K562 (cell line): Measurements from ENCODE around the gene ZSCAN29. TPM values are rescaled to one million over a fixed set of nuclear protein-coding genes. Genes with fewer than 3 reads are reported as not detected.

Source experiments
- ATF7 ChIP-seq: fragments of 450-650 bp; IDR thresholded peaks from 2 replicates; pipeline ENCODE4 v1.7.1; 2014; ENCODE audit warnings: mild to moderate bottlenecking, moderate library complexity
- CBX8 ChIP-seq: fragments of 200-600 bp; sonication (generic); IDR thresholded peaks from 2 replicates; pipeline ENCODE4 v1.6.1; 2012; ENCODE audit warnings: borderline replicate concordance, mixed run types, low read depth, mild to moderate bottlenecking, moderate library complexity, mixed read lengths, low read length, control low read depth, inconsistent platforms; ENCODE audit not compliant: poor library complexity, severe bottlenecking; ENCODE audit errors: extremely low read depth
- CCNT2 ChIP-seq: IDR thresholded peaks from 2 replicates; pipeline ENCODE4 v1.6.1; 2011; ENCODE audit warnings: borderline replicate concordance, low read depth, mild to moderate bottlenecking, moderate library complexity, mixed read lengths, low read length; ENCODE audit not compliant: insufficient read length; ENCODE audit errors: extremely low read depth
- GTF2A2 ChIP-seq: IDR thresholded peaks from 2 replicates; pipeline ENCODE4 v1.6.1; 2016; ENCODE audit warnings: mild to moderate bottlenecking, missing genetic modification characterization, missing compliant biosample characterization
- KDM4B ChIP-seq, 2 experiments: fragments of 450-650 bp in 1 of 2; sonication (generic) in 1 of 2; IDR thresholded peaks; 2 replicates each; pipeline ENCODE4 v1.6.1; 2016 to 2017; ENCODE audit warnings: borderline replicate concordance in 2 of 2, antibody characterized with exemption in 1 of 2, low read depth in 1 of 2, mild to moderate bottlenecking in 1 of 2
- KLF6 ChIP-seq: fragments of 250-450 bp; sonication (Bioruptor Pico); IDR thresholded peaks from 2 replicates; pipeline ENCODE4 v1.4.0; 2020; ENCODE audit warnings: mild to moderate bottlenecking, moderate library complexity, borderline replicate concordance
- NCOA1 ChIP-seq: fragments of 450-650 bp; IDR thresholded peaks from 2 replicates; pipeline ENCODE4 v1.6.1; 2016; ENCODE audit warnings: low read depth
- SAFB2 ChIP-seq: fragments of 200-400 bp; formaldehyde crosslinking; IDR thresholded peaks from 2 replicates; pipeline ENCODE4 v1.6.1; 2018; ENCODE audit warnings: borderline replicate concordance, low read length, low read depth, moderate library complexity; ENCODE audit not compliant: severe bottlenecking
- SIN3A ChIP-seq, 2 experiments: fragments of 150-350 bp in 1 of 2; IDR thresholded peaks; 2 replicates each; pipeline ENCODE4 v1.6.1; 2011 to 2016; ENCODE audit warnings: borderline replicate concordance in 2 of 2, low read depth in 2 of 2, low read length in 2 of 2, mild to moderate bottlenecking in 2 of 2, moderate library complexity in 2 of 2; ENCODE audit not compliant: control insufficient read depth in 1 of 2
- SIRT6 ChIP-seq: IDR thresholded peaks from one replicate; pipeline ENCODE4 v1.6.1; 2012; ENCODE audit warnings: low read depth, mild to moderate bottlenecking, control low read depth, inconsistent platforms, low read length, moderate library complexity
- SIX5 ChIP-seq, 2 experiments: IDR thresholded peaks; 2 replicates each; pipeline ENCODE4 v1.6.1; 2011; ENCODE audit warnings: low read length in 2 of 2, borderline replicate concordance in 1 of 2, low read depth in 1 of 2, mild to moderate bottlenecking in 1 of 2, moderate library complexity in 1 of 2; ENCODE audit not compliant: insufficient read depth in 1 of 2
- SNIP1 ChIP-seq: fragments of 450-650 bp; IDR thresholded peaks from 2 replicates; pipeline ENCODE4 v1.7.1; 2017; ENCODE audit warnings: low read depth, mild to moderate bottlenecking
- TBL1XR1 ChIP-seq, 2 experiments: IDR thresholded peaks; 2 replicates each; pipeline ENCODE4 v1.6.1; 2012; ENCODE audit warnings: improper control_type of control experiment in 2 of 2, low read length in 2 of 2, mild to moderate bottlenecking in 1 of 2
- ZNF217 ChIP-seq: sonication (generic); formaldehyde crosslinking; IDR thresholded peaks from 2 replicates; pipeline ENCODE4 v1.8.0; 2022; ENCODE audit warnings: mild to moderate bottlenecking, missing genetic modification reagents
- ZNF239 ChIP-seq: fragments of 250-450 bp; sonication (Bioruptor Pico); IDR thresholded peaks from 2 replicates; pipeline ENCODE4 v1.4.0; 2020; ENCODE audit warnings: mild to moderate bottlenecking
- polyA plus RNA-seq, 8 experiments: library from polyadenylated mRNA; depleted of rRNA in 4 of 8; stranded (reverse) in 5 of 8; unstranded in 3 of 8; fragments of >200 nt; fragmentation: Nextera tagmentation in 2 of 8; fragmentation: Illumina TruSeq in 1 of 8; extraction: Ambion mirVana in 2 of 8; extraction: Trizol in 1 of 8; gene quantifications; 2 replicates each; pipeline versions ENCODE4 v1.2.1 to v1.2.3, GENCODE V29; 2011 to 2014; ENCODE audit warnings: inconsistent platforms in 1 of 8, missing spikeins in 1 of 8
- total RNA-seq, 7 experiments: library from RNA; depleted of rRNA in 6 of 7; stranded (reverse); fragments of >200 nt in 6 of 7; fragmentation: Illumina TruSeq in 2 of 7; extraction: Trizol in 2 of 7; gene quantifications; 2 replicates each; pipeline versions ENCODE4 v1.2.1 to v1.2.3, GENCODE V29; 2011 to 2021; ENCODE audit warnings: low replicate concordance in 1 of 7
- TF ChIP-seq, protein P1 (sequence below): fragments of 450-650 bp; IDR thresholded peaks from 2 replicates; pipeline ENCODE4 v1.7.0; 2016; ENCODE audit warnings: borderline replicate concordance
- TF ChIP-seq, protein P2 (sequence below), 2 experiments: fragments of 450-650 bp; formaldehyde crosslinking in 1 of 2; IDR thresholded peaks; 2 replicates each; pipeline versions ENCODE4 v1.4.0 to v1.6.1; 2014 to 2020; ENCODE audit warnings: mild to moderate bottlenecking in 2 of 2, borderline replicate concordance in 1 of 2, low read depth in 1 of 2

The ZSCAN29 gene
- total and polyA plus RNA-seq, 9 of the 15 experiments (the other 6 are each of a cell fraction or from before 2014, with no cell fraction given), result 2.5 to 28.6 (median 19.7) TPM

DNA sequence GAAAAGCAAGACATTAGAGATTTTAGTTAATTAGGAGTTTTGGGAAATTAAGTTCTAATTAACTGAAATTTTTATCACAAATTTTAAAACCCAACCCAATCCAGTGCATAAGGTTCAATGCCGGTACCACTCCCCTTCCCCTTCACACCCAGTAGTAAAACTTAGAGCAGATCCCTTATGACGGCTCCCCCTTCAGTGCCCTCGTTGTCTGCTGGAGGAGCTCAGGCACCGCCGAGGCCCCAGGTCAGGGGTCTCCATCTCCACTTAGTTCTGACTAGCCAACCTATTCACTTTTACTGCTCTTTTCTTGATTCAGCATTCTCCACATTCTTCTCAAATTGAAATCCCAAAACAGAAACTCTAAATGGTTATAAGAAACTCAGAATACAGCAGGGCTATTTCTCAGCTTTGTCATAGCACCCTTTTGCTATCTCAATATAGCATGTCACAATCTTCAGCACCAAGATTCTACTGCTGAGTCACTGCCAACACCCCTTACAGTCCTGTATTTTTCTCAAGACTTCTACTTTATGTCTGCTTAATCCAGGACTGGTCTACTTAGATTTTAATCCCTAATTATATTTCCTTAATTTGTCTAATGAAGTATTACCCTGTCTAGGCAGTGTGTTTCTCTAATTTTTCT, 39.9 kb upstream of the ZSCAN29 start (continued):
- no peak for TF ChIP-seq SNIP1
- no peak for TF ChIP-seq CCNT2
- TF ChIP-seq GTF2A2 (tag), result no peak
- no peak for TF ChIP-seq NCOA1
- TF ChIP-seq KDM4B (IDR thresholded peaks at IDR 0.05; ENCODE audit: borderline replicate concordance in 2 of 2, low read depth in 1 of 2), result no peak
- no peak for TF ChIP-seq SAFB2
- TF ChIP-seq ZNF239 (CRISPR knock-in tag), result no peak
- TF ChIP-seq SIN3A (IDR thresholded peaks at IDR 0.05; ENCODE audit: borderline replicate concordance in 2 of 2, control insufficient read depth in 1 of 2, low read depth in 2 of 2, low read length in 2 of 2), result no peak
- peak; percentile 38; the same call in 1 of the 2 replicates for TF ChIP-seq ATF7
- TF ChIP-seq CBX8, result no peak
- no peak for TF ChIP-seq SIRT6
- TF ChIP-seq, protein P1, sequence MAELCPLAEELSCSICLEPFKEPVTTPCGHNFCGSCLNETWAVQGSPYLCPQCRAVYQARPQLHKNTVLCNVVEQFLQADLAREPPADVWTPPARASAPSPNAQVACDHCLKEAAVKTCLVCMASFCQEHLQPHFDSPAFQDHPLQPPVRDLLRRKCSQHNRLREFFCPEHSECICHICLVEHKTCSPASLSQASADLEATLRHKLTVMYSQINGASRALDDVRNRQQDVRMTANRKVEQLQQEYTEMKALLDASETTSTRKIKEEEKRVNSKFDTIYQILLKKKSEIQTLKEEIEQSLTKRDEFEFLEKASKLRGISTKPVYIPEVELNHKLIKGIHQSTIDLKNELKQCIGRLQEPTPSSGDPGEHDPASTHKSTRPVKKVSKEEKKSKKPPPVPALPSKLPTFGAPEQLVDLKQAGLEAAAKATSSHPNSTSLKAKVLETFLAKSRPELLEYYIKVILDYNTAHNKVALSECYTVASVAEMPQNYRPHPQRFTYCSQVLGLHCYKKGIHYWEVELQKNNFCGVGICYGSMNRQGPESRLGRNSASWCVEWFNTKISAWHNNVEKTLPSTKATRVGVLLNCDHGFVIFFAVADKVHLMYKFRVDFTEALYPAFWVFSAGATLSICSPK, result no peak
- no peak for TF ChIP-seq SIX5 (IDR thresholded peaks at IDR 0.05; ENCODE audit: borderline replicate concordance in 1 of 2, insufficient read depth in 1 of 2, low read depth in 1 of 2, low read length in 2 of 2)
- TF ChIP-seq TBL1XR1 (IDR thresholded peaks at IDR 0.05; ENCODE audit: low read length in 2 of 2), result no peak
- no peak for TF ChIP-seq ZNF217 (CRISPR knock-in tag)
- TF ChIP-seq KLF6, result no peak
- TF ChIP-seq, protein P2, sequence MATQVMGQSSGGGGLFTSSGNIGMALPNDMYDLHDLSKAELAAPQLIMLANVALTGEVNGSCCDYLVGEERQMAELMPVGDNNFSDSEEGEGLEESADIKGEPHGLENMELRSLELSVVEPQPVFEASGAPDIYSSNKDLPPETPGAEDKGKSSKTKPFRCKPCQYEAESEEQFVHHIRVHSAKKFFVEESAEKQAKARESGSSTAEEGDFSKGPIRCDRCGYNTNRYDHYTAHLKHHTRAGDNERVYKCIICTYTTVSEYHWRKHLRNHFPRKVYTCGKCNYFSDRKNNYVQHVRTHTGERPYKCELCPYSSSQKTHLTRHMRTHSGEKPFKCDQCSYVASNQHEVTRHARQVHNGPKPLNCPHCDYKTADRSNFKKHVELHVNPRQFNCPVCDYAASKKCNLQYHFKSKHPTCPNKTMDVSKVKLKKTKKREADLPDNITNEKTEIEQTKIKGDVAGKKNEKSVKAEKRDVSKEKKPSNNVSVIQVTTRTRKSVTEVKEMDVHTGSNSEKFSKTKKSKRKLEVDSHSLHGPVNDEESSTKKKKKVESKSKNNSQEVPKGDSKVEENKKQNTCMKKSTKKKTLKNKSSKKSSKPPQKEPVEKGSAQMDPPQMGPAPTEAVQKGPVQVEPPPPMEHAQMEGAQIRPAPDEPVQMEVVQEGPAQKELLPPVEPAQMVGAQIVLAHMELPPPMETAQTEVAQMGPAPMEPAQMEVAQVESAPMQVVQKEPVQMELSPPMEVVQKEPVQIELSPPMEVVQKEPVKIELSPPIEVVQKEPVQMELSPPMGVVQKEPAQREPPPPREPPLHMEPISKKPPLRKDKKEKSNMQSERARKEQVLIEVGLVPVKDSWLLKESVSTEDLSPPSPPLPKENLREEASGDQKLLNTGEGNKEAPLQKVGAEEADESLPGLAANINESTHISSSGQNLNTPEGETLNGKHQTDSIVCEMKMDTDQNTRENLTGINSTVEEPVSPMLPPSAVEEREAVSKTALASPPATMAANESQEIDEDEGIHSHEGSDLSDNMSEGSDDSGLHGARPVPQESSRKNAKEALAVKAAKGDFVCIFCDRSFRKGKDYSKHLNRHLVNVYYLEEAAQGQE (IDR thresholded peaks at IDR 0.05; ENCODE audit: borderline replicate concordance), result peak; percentile 17; the same call in 1 of the 2 replicates
- TF ChIP-seq, protein P2 (CRISPR knock-in tag; IDR thresholded peaks at IDR 0.05; ENCODE audit: low read depth), result no peak
